Activated naive CD4-positive, alpha-beta T cell treated with anti-CD3 and anti-CD28 coated beads, Interleukin-2, amount 50 U/mL, for 72 hours (primary cell): ENCODE results near the gene DPP9. TPM values are rescaled to one million over a fixed set of nuclear protein-coding genes. Genes with fewer than 3 reads are reported as not detected.

Experiments
- ATAC-seq, 2 donors: fragments of 150-1000 bp; cut with Tn5 transposase; 2 replicates each; pipeline ENCODE4 v1.10.0; 2021; ENCODE audit warnings: mild to moderate bottlenecking in 2 of 2, moderate library complexity in 2 of 2
- DNase-seq, 2 donors: peaks; one replicate each; pipeline ENCODE4 v3.0.0; 2021 to 2022; ENCODE audit warnings: low spot score in 2 of 2
- H3K27ac Mint-ChIP-seq, 2 donors: one replicate each; pipeline ENCODE4 v1.8.0; 2022; ENCODE audit warnings: mild to moderate bottlenecking in 2 of 2, mixed read lengths in 2 of 2
- H3K36me3 Mint-ChIP-seq, 2 donors: one replicate each; pipeline ENCODE4 v1.8.0; 2022; ENCODE audit warnings: mixed read lengths in 2 of 2
- H3K9me3 Mint-ChIP-seq, 2 donors: one replicate each; pipeline ENCODE4 v1.8.0; 2022; ENCODE audit warnings: mixed read lengths in 2 of 2
- total RNA-seq, 2 donors: library from RNA; stranded (reverse); gene quantifications; one replicate each; pipeline ENCODE4 v1.2.3, GENCODE V29; 2022

Gene DPP9
- 10 to 100 TPM; 55.2 to 59.0 TPM for total RNA-seq

DNA sequence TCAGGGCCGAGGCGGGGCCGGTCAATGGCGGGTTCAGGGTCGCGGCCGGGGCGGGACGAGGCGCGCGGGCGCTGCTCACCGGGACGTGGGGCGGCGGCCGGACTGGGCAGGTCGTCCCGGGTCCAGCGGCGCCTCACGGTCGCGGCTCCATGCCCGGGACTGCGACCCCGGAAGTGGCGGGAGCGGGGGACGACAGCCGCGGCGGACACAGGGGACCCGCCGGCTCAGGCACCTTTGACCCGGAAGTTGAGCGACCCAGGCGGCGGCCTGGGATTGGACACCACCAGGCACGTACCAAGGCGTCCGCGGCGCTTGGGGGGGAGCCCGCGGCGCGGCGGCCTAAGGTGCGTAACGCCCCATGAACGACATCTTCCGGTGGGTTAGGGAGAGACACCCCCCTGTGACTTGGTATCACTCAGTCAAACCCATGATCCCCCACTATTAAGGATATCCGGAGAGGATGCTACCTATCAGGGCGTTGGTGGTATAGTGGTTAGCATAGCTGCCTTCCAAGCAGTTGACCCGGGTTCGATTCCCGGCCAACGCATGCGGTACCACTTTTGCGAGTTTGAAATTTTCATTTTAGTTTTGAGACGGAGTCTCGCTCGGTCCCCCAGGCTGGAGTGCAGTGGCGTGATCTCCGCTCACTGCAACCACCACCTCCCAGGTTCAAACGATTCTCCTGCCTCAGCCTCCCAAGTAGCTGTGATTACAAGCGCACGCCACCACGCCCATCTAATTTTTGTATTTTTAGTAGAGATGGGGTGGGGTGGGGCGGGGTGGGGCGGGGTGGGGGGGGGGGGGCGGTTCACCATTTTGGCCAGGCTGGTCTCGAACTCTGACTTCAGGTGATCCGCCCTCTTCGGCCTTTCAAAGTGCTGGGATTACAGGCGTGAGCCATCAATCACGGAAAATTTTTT is at the start of gene DPP9:
TSS of gene DPP9 (minus strand) at position 248 of the 920 bp plus-strand sequence. CDS start 3,936 bp downstream, outside the sequence.
- Mint-ChIP-seq H3K27ac (peak within 1 kb of the TSS; percentile 100), H3K36me3 (peaks cover 7 to 9% of the 10 kb centered on the region in 2 donors), H3K9me3 (no peaks in the 10 kb centered on the region)
- peak; percentile 95 for ATAC-seq
- DNase-seq: peak; percentile 98 to 99

DNA sequence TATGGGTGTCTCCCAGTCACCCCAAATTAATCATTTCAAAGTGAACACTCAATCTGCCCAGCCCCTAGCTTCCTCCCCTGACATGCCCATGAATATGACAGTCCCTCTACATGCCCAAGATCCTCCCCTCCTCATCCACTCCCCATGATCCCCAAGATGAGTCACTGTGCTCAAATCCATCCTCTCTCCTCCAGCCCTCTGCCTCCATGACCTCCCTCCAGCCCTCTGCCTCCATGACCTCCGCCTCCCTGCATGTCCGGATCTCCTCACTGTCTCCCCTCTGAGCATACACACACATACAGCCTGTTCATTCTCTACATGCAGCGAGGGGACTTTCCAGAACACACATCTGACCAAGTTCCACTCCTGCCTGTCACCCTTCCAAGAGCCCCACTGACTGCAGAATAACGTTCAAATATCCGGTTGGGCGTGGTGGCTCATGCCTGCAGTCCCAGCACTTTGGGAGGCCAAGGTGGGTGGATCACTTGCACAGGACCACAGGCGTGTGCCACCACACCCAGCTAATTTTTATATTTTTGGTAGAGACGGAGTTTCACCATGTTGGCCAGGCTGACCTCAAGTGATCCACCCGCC is 49.5 kb upstream of the DPP9 start:
- no peak overlapping the region for H3K27ac Mint-ChIP-seq
- no peak for DNase-seq
- ATAC-seq: no peak
- no peaks in the 10 kb centered on the region for H3K36me3 Mint-ChIP-seq
- no peaks in the 10 kb centered on the region for H3K9me3 Mint-ChIP-seq

DNA sequence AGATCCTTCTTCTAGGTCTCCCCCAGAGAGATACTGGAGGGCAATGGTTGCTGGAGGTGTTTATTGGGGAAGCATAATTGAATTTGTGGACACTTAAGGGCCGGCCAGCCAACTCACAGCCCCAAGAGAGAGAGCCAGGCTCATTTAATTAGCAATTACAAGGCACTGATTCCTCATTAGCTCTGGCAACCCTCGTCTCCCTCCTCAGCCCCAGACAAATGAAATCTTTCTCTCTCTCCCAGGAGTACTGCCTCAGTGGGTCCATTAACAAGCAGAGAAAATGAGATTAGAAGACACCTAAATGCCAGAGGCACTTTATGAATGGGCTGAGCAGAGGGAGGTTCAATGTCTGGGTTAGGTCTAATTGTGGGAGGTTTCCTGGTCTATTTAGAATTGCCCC is 48.9 kb upstream of the DPP9 start:
- H3K36me3 Mint-ChIP-seq: no peaks in the 10 kb centered on the region
- ATAC-seq (no peak), DNase-seq (no peak)
- H3K27ac Mint-ChIP-seq: no peak overlapping the region
- no peaks in the 10 kb centered on the region for H3K9me3 Mint-ChIP-seq

DNA sequence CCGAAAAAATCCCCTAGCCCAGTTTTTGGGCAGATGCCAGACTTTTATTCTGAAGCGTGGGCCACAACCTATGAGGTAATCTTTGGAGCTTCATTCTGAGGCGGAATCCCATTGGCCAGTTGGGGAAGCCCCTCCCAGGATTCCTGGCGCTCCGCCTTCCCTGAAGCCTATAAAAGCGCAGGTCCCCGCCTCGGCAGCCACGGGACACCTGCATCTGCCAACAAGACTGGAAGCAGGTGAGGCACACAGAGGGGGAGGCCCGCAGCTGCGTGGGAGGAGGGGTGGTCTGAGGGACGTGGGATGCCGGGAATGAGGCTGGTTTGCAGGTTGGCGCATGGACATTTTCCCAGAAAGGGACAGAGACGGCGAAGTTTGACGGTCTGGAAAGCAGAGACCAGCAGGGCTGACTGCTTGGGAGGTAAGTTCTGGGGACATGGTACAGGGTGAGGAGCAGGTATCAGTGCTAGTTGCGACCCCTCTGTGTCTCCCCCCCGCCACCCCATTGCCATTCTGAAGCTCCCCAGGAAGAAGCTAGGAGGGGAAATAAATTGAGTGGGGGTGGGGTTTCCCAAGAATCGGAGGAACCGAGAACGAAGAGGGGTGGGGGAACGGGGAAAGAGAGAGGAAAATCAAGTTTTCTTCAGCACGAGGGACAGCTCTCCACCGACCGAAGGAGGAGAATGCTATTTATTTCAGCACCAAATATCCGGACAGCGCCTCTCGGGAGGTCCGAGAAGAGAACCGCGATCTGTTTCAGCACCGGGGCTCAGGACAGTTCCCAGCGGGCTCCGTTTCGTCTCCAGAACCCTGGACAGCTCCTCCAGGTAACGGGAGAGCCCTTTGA is 45.5 kb upstream of the DPP9 start:
- Mint-ChIP-seq H3K36me3 (no peaks in the 10 kb centered on the region), H3K9me3 (no peaks in the 10 kb centered on the region), H3K27ac (no peak overlapping the region)
- DNase-seq: peak in 1 of 2 donors; percentile 93
- peak in 1 of 2 donors; percentile 81 for ATAC-seq

DNA sequence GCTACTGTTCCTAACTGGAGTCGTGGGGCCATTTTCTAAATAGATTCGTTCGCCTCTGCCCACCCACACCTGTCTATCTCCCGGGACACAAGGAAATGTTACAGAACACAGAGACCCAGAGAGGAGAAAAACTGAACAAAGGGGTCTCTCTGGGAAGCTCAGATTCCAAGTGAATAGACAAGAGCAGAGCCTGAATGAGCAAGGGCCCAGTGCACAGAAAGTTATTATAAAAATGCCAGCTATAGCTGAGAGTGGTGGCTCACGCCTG is 40.7 kb upstream of the DPP9 start:
- ATAC-seq (no peak), DNase-seq (no peak)
- no peaks in the 10 kb centered on the region for H3K36me3 Mint-ChIP-seq
- H3K9me3 Mint-ChIP-seq: no peaks in the 10 kb centered on the region
- no peak overlapping the region for H3K27ac Mint-ChIP-seq

DNA sequence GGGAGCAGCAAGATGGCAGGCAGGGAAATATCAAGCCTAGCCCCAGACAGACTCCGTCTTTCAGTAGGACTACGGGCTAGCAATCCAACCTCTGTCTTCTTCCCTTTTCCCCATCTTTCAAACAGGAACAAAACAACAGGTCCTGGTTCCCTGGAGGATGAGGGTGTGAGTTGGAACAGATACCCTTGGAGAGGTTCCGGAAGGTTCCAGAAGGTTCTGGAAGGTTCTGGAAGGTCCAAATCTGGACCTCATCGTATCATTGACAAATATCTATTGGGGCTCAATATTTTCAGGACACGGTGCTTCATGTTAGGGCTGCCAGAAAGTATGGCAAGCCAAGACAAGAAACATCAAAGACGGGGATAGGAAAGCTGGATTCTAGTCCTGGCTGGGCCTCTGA is 39.4 kb upstream of the DPP9 start:
- H3K9me3 Mint-ChIP-seq: no peaks in the 10 kb centered on the region
- H3K36me3 Mint-ChIP-seq: no peaks in the 10 kb centered on the region
- ATAC-seq (no peak), DNase-seq (no peak)
- peak overlapping the region in 1 of 2 donors; percentile 3 for H3K27ac Mint-ChIP-seq

DNA sequence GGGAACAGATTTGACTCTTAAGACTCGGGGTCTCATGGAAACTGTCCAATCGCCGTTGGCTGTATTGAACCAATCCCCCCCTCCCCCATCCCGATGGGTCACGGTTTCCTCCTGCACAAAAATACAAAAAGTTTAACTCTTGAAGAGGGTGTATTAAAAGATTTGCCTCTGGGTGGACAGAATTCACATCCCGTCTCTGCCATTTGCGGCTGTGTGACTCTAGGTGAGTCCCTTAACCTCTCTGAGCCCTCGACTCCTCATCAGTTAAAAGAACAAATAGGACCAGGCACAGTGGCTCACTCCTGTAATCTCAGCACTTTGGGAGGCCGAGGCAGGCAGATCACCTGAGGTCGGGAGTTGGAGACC is 36.6 kb upstream of the DPP9 start:
- no peaks in the 10 kb centered on the region for H3K9me3 Mint-ChIP-seq
- H3K36me3 Mint-ChIP-seq: no peaks in the 10 kb centered on the region
- DNase-seq (no peak), ATAC-seq (no peak)
- no peak overlapping the region for H3K27ac Mint-ChIP-seq

DNA sequence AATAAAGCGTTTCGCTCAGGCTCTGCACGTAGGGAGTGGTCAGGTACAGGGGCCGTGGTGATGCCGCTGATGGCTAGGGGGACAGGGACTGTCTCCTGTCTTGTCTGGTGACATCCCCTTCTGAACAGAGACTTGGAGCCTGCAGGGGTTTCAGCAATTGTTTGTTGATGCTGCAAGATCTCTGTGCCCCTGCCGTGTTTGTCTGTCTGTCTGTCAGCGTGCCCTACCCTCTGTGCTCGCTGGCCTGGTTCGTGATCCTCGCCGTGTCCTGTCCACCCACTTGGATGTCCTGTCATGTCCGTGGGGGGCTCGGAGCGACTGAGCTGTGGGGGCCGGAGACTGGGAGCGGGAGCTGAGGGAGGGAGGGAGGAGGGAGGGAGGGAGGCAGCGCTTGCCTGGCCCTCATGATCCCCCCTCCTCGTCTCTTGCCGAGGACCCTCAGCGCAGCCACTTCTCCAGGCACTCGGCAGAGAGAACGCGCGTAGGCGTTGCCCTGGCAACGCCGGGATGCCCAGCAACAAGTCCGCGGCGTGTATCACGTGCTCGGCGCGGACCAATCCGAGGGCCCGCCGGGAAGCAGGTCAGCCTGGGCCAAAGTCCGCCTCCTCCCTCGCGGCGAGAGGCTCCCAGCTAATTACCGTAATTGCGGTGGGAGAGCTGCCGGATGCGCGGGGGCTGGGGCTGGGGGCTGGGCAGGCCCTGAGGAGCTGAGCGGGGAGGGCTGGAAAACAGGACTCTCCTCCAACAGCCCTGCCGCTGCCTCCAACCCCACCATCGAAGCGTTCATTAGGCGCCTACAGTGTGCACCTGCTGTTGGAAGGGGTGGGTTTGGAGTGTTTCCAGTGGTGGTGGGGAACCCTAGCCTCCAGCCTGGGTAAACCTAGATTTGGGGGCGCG is 36.0 kb upstream of the DPP9 start:
- ATAC-seq (peak; percentile 92 to 95), DNase-seq (peak; percentile 63 to 76)
- Mint-ChIP-seq H3K9me3 (no peaks in the 10 kb centered on the region), H3K36me3 (no peaks in the 10 kb centered on the region), H3K27ac (no peak overlapping the region)

DNA sequence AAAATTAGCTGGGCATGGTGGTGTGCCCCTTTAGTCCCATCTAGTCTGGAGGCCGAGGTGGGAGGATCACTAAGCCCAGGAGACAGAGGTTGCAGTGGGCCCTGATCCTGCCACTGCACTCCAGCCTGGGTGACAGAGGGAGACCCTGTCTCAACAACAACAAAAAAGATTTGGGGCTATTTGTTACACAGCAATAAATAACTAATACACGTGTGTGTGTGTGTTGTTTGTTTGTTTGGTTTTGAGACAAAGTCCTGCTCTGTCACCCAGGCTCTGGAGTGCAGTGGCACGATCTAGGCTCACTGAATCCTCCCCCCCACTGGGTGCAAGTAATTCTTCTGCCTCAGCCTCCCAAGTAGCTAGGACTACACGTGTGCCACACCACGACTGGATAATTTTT is 35.0 kb upstream of the DPP9 start:
- H3K36me3 Mint-ChIP-seq: no peaks in the 10 kb centered on the region
- ATAC-seq (no peak), DNase-seq (no peak)
- no peak overlapping the region for H3K27ac Mint-ChIP-seq
- H3K9me3 Mint-ChIP-seq: no peaks in the 10 kb centered on the region

DNA sequence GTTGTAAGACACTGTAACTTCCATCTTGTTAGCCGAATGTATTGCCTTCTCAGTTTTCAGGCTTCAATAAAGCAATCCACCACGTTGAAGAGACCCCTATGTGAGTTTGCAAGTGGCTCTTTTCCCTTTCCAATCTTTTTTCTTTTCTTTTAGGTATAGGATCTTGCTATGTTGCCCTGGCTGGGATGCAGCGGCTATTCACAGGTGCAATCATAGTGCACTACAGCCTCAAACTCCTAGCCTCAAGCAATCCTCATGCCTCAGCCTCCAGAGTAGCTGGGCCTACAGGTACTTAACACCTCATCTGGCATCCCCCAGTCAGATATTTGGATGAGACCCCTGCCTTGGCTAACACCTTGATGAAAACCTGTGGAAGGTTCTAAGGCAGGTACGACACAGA is 34.4 kb upstream of the DPP9 start:
- H3K9me3 Mint-ChIP-seq: no peaks in the 10 kb centered on the region
- no peak overlapping the region for H3K27ac Mint-ChIP-seq
- H3K36me3 Mint-ChIP-seq: no peaks in the 10 kb centered on the region
- DNase-seq: no peak
- no peak for ATAC-seq

DNA sequence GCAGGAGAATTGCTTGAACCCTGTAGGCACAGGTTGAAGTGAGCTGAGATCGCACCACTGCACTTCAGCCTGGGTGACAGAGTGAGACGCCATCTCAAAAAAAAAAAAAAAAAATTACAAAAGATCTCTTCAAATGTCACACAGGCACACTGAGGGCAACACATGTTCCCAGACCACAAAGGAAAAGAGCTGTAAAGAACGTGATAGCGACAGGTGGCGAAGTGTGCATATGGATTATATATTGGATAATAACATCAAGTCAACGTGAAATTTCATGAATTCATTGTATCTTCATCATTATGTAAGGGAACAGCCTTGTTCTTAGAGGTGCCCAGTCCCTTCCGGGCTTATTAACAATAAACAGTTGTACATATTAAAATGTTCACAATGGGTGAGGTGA is 31.8 kb upstream of the DPP9 start:
- no peak for ATAC-seq
- Mint-ChIP-seq H3K36me3 (no peaks in the 10 kb centered on the region), H3K9me3 (no peaks in the 10 kb centered on the region), H3K27ac (no peak overlapping the region)
- DNase-seq: no peak

DNA sequence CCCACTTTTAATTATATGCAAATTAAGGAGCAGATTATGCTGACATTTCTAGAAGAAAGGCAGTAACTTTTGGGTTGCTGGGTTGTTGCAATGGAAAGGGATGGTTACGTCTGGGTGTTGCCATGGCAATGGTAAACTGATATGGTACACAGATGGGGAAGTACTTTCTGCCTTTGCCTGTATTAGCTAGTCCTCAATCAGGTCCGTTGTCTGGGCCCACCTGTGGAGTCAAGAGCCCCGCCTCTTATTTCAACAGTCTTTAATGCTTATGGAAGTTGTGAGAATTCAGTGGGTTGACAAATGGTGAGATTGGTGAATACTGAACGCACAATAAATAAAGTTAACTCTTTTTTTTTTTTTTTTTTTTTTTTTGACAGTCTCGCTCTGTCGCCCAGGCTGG is 30.6 kb upstream of the DPP9 start:
- ATAC-seq (no peak), DNase-seq (no peak)
- Mint-ChIP-seq H3K36me3 (no peaks in the 10 kb centered on the region), H3K27ac (no peak overlapping the region), H3K9me3 (no peaks in the 10 kb centered on the region)

DNA sequence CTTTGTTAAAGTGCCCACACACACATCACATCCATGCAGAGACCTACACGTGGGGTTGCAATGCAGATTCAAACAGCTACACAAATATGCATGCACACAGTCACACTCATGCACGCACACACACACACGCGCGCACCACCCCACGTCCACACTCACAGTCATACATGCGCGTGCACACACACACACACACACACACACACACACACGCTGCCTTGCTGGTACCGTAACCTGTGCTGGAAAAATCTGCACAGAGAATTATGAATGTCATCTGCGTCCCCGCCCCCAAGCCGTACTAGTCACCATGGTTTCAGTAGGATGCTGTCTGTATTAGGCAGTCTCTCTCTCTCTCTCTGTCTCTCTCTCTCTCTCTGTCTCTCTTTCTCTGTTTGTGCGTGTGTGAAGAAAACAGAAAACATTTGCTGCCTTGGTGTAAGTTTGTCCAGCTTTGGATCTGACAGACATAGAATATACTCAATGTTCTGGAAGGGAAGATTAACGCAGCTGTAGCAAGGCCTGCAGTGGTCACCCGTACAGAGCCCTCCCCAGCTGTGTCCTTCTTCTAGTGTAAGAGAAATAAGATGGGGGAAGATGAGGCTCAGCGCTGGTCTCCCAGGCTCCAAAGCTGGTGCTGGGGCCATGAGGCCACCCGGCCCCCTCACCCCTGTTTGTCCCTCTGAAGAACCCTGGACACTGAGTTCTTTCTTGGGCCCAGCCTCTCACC is 26.4 kb upstream of the DPP9 start:
- no peak for ATAC-seq
- DNase-seq: no peak
- Mint-ChIP-seq H3K9me3 (no peaks in the 10 kb centered on the region), H3K36me3 (peaks cover 0 to 6% of the 10 kb centered on the region in 2 donors), H3K27ac (no peak overlapping the region)

DNA sequence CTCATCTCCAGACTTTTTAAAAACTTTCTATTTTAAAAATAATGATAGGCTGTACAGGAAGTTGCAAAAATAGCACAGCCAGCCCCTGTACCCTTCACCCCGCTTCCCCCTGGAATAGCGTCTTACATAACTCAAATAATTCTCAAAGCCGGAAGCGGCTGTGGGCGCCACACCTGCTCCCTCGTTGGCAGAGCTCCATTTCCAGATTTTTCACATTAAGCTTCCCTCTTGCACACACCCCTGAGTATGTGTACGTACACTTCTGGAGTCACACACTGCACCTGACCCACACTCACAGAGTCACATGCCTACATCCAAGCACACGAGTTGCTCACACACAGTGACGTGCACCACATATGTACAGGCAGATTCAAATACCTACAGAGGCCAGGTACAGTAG is 24.9 kb upstream of the DPP9 start:
- Mint-ChIP-seq H3K36me3 (peaks cover 0 to 6% of the 10 kb centered on the region in 2 donors), H3K27ac (no peak overlapping the region), H3K9me3 (no peaks in the 10 kb centered on the region)
- DNase-seq (no peak), ATAC-seq (no peak)

DNA sequence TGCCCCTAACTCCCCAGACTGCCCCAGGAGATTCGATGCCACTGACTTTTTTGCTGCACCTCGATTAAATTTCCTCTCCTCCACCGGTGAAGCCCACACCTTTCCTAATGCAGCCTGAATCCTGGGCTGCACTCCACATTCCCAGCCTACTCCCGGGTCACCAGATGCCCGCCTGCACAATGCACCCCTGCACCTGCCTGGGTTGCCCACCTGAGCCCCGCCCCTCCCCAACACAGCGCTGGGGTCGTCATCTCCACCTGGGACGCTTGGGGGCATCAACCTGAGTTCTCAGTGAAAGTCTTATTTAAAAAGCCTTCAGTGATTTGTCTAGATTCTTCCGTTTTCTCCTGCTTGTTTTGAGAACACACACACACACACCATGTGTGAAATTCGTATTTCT is 24.5 kb upstream of the DPP9 start:
- ATAC-seq (no peak), DNase-seq (no peak)
- H3K36me3 Mint-ChIP-seq: peaks cover 0 to 6% of the 10 kb centered on the region in 2 donors
- H3K27ac Mint-ChIP-seq: peak overlapping the region in 1 of 2 donors; percentile 20
- no peaks in the 10 kb centered on the region for H3K9me3 Mint-ChIP-seq

DNA sequence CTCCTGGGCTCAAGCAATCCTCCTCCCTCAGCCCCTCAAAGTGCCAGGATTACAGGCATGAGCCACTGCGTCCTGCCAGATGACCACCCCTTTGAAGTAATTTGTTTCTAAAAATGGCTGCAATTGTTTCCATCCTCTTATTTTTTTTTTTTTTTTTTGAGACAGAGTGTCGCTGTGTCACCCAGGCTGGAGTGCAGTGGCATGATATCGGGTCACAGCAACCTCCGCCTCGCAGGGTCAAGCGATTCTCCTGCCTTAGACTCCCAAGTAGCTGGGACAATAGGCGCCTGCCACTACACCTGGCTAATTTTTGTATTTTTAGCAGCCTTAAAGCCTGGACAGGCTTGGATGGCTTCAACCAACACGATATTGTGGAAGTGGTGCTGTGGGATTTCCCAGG is 22.3 kb upstream of the DPP9 start:
- Mint-ChIP-seq H3K9me3 (no peaks in the 10 kb centered on the region), H3K36me3 (peaks cover 0 to 6% of the 10 kb centered on the region in 2 donors), H3K27ac (no peak overlapping the region)
- DNase-seq (no peak), ATAC-seq (no peak)
